ENCODE results near the gene DNM3. TPM values are rescaled to one million over a fixed set of nuclear protein-coding genes. Genes with fewer than 3 reads are reported as not detected.

DNM3 gene
- total RNA-seq, 1 donor = 0.72 TPM

DNA sequence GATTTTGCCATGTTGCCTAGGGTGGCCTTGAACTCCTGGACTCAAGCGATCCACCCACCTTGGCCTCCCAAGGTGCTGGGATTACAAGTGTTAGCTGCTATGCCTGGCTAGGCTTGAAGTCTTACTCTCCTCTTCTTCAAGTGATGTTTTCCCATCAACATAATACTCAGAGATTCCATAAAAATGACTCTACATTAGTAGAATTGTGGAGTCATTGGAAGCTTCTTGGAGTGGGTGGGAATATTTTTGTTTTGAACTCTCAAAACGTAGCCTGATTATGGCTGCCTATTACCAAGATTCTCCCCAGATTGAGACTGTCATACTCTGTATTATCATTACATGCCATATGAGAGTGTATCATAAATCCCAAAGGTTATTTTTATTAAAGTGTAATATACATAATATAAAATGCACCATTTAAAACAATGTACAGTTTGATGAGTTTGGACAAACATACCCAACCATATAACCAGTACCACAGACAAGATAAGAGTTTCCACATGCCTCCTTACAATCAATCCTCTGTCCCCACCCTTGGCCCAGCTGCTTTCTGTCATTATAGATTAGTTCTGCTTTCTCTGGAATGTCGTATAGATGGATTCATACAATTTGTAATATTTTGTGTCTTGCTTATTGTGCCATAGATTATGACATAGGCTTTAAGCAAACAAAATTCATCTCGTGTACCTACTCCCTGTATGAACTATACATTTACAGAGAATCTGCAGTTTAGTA, 8.0 kb upstream of the DNM3 start:
- Histone ChIP-seq H3K36me3 (ENCODE audit: insufficient read depth, low read length) (no peaks in the 10 kb centered on the region), H2AFZ (ENCODE audit: low read length) (no peak overlapping the region), H3K4me3 (ENCODE audit: insufficient read depth, low read length) (no peak overlapping the region), H3K4me2 (ENCODE audit: insufficient read depth, low read length) (no peak overlapping the region), H3K79me2 (ENCODE audit: insufficient read depth, low read length) (no peaks in the 10 kb centered on the region), H3K4me1 (ENCODE audit: insufficient read depth, low read length) (peaks cover 2% of the 10 kb centered on the region), H3K9me3 (ENCODE audit: low read depth, low read length) (no peaks in the 10 kb centered on the region), H3K27me3 (ENCODE audit: insufficient read depth, low read length) (no peaks in the 10 kb centered on the region), H3K27ac (ENCODE audit: low read depth, low read length) (no peak overlapping the region), H4K20me1 (ENCODE audit: insufficient read depth, low read length) (no peaks in the 10 kb centered on the region)
- TF ChIP-seq, protein P1, sequence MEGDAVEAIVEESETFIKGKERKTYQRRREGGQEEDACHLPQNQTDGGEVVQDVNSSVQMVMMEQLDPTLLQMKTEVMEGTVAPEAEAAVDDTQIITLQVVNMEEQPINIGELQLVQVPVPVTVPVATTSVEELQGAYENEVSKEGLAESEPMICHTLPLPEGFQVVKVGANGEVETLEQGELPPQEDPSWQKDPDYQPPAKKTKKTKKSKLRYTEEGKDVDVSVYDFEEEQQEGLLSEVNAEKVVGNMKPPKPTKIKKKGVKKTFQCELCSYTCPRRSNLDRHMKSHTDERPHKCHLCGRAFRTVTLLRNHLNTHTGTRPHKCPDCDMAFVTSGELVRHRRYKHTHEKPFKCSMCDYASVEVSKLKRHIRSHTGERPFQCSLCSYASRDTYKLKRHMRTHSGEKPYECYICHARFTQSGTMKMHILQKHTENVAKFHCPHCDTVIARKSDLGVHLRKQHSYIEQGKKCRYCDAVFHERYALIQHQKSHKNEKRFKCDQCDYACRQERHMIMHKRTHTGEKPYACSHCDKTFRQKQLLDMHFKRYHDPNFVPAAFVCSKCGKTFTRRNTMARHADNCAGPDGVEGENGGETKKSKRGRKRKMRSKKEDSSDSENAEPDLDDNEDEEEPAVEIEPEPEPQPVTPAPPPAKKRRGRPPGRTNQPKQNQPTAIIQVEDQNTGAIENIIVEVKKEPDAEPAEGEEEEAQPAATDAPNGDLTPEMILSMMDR (IDR thresholded peaks at IDR 0.05; ENCODE audit: extremely low read depth, low read depth, low read length) = no peak
- DNase-seq (ENCODE audit: insufficient read length, low spot score, missing footprints) = peak; percentile 67

DNA sequence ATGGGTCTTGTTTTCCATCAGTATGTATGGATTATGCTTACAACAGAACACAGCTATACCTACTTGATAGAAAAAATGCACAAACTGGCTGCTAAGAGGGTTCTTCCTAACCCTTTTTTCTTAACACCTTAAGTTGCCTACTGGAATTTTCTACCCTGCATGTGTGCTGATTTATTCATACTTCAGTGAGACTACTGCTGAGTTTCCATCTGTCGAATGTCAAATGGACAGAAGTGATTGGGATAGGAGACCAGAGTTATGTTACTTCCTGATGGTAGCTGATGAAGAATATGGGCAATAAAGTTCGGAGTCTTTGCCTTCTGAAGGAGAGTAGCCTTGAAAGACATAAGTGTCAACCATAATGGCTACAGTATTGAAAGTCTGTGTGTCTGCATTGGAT, 6.5 kb upstream of the DNM3 start:
- Histone ChIP-seq H3K27me3 (ENCODE audit: insufficient read depth, low read length) (no peaks in the 10 kb centered on the region), H3K4me2 (ENCODE audit: insufficient read depth, low read length) (no peak overlapping the region), H3K27ac (ENCODE audit: low read depth, low read length) (no peak overlapping the region), H4K20me1 (ENCODE audit: insufficient read depth, low read length) (no peaks in the 10 kb centered on the region), H3K36me3 (ENCODE audit: insufficient read depth, low read length) (no peaks in the 10 kb centered on the region), H3K79me2 (ENCODE audit: insufficient read depth, low read length) (no peaks in the 10 kb centered on the region), H3K9me3 (ENCODE audit: low read depth, low read length) (no peaks in the 10 kb centered on the region), H3K4me1 (ENCODE audit: insufficient read depth, low read length) (peaks cover 2% of the 10 kb centered on the region), H3K4me3 (ENCODE audit: insufficient read depth, low read length) (no peak overlapping the region), H2AFZ (ENCODE audit: low read length) (no peak overlapping the region)
- no peak for DNase-seq (ENCODE audit: insufficient read length, low spot score, missing footprints)
- TF ChIP-seq, protein P1 (IDR thresholded peaks at IDR 0.05; ENCODE audit: extremely low read depth, low read depth, low read length) = no peak

DNA sequence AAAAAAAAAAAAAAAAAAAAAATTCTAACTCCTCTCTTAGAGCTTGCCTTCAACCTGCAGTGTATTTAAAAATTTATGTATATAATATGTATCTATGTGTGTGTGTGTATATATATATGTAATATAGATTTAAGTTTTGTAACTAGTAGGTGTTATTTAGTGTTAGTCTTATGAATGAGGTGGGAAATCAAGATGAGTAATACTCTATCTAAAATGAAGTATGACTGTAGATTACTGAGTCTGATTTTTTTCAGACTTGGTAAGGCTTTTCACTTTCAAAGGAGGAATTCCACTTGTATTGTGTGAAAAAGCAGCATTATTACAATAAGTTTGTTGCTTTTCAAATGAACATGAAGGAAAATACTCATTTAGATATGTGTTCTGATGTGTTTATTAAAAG, 5.4 kb upstream of the DNM3 start:
- no peaks in the 10 kb centered on the region for H3K79me2 ChIP-seq (ENCODE audit: insufficient read depth, low read length)
- H3K9me3 ChIP-seq (ENCODE audit: low read depth, low read length) = no peaks in the 10 kb centered on the region
- H3K4me3 ChIP-seq (ENCODE audit: insufficient read depth, low read length) = no peak overlapping the region
- no peaks in the 10 kb centered on the region for H4K20me1 ChIP-seq (ENCODE audit: insufficient read depth, low read length)
- no peak overlapping the region for H3K4me2 ChIP-seq (ENCODE audit: insufficient read depth, low read length)
- no peaks in the 10 kb centered on the region for H3K36me3 ChIP-seq (ENCODE audit: insufficient read depth, low read length)
- H2AFZ ChIP-seq (ENCODE audit: low read length) = no peak overlapping the region
- peaks cover 5% of the 10 kb centered on the region for H3K4me1 ChIP-seq (ENCODE audit: insufficient read depth, low read length)
- DNase-seq (ENCODE audit: insufficient read length, low spot score, missing footprints) = no peak
- H3K27ac ChIP-seq (ENCODE audit: low read depth, low read length) = no peak overlapping the region
- TF ChIP-seq, protein P1 (IDR thresholded peaks at IDR 0.05; ENCODE audit: extremely low read depth, low read depth, low read length) = no peak
- no peaks in the 10 kb centered on the region for H3K27me3 ChIP-seq (ENCODE audit: insufficient read depth, low read length)

DNA sequence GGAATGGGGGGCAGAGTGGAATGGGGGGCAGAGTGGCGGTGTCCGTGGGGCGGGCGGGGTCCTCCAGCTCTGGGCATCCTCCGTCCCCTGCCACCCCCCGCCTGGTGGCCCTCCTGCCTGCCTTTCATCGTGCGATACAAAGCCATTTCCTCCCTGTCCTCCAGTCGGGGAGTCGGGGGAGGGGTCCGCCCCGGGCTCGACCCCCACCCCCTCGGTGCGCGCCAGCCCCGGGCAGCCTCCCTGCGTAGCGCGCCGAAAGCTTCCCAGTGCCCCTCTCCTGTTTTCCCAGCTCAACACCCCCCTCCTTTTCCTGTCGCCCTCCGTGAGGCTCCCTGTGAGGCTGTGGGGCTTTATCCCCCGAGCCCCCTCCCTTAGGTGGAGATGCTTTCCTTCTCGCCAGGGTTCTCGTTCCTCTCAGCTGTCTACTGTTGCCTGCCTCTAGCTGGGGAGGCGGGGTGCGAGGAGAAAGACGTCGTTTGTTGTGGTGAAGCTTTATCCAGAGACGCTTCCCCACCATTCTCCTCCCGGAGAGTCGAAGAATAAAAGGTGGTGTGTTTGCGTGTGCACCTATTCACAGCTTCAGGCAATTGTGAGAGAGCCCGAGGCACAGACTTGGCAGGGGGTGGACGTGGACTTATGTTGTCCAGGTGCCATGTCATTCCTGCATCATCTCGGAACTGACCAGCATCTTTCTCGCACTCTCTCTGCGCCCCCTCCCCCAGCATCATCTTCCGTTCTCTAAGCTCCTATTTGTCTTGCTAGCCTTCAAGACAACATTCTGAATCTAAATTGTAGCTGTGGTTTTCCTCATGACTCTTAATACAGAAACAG, 848 bp downstream of the DNM3 start:
- Histone ChIP-seq H3K27me3 (ENCODE audit: insufficient read depth, low read length) (peaks cover 21% of the 10 kb centered on the region), H3K9me3 (ENCODE audit: low read depth, low read length) (no peaks in the 10 kb centered on the region), H3K4me2 (ENCODE audit: insufficient read depth, low read length) (peak overlapping the region; percentile 70), H2AFZ (ENCODE audit: low read length) (peak overlapping the region; percentile 86), H3K79me2 (ENCODE audit: insufficient read depth, low read length) (no peaks in the 10 kb centered on the region), H3K36me3 (ENCODE audit: insufficient read depth, low read length) (no peaks in the 10 kb centered on the region), H3K4me3 (ENCODE audit: insufficient read depth, low read length) (peak overlapping the region; percentile 79), H3K27ac (ENCODE audit: low read depth, low read length) (no peak overlapping the region), H4K20me1 (ENCODE audit: insufficient read depth, low read length) (no peaks in the 10 kb centered on the region), H3K4me1 (ENCODE audit: insufficient read depth, low read length) (peaks cover 10% of the 10 kb centered on the region)
- DNase-seq (ENCODE audit: insufficient read length, low spot score, missing footprints) = peak; percentile 68
- TF ChIP-seq, protein P1 (IDR thresholded peaks at IDR 0.05; ENCODE audit: extremely low read depth, low read depth, low read length) = no peak

All from osteoblast (primary cell).